ENCODE measurements around the gene ZFAND4.

Gene ZFAND4

GRCh38 chr10:45647118-45647517 is 25.5 kb downstream of the ZFAND4 start:
- no peak for DNase-seq (ENCODE audit: low read depth)
- no peak for TF ChIP-seq CTCF (IDR thresholded peaks at IDR 0.05; ENCODE audit: low read depth, low read length, missing control alignments)
- in situ Hi-C loops (cut with HindIII; ENCODE audit: low sequenced_read_pairs) = no loop called here
- H3K4me3 ChIP-seq (ENCODE audit: low read depth, low read length) = no peak overlapping the region

GRCh38 chr10:45646384-45647050 is 26.1 kb downstream of the ZFAND4 start:
- DNase-seq (ENCODE audit: low read depth) = no peak
- TF ChIP-seq CTCF (IDR thresholded peaks at IDR 0.05; ENCODE audit: low read depth, low read length, missing control alignments) = no peak
- H3K4me3 ChIP-seq (ENCODE audit: low read depth, low read length) = no peak overlapping the region
- in situ Hi-C loops (cut with HindIII; ENCODE audit: low sequenced_read_pairs) = no loop called here

GRCh38 chr10:45644527-45644926 is 28.0 kb downstream of the ZFAND4 start:
- DNase-seq (ENCODE audit: low read depth) = no peak
- TF ChIP-seq CTCF (IDR thresholded peaks at IDR 0.05; ENCODE audit: low read depth, low read length, missing control alignments) = no peak
- no peak overlapping the region for H3K4me3 ChIP-seq (ENCODE audit: low read depth, low read length)
- in situ Hi-C loops (cut with HindIII; ENCODE audit: low sequenced_read_pairs) = no loop called here

- in situ Hi-C loops (cut with HindIII; ENCODE audit: low sequenced_read_pairs) = no loop called here
- no peak overlapping the region for H3K4me3 ChIP-seq (ENCODE audit: low read depth, low read length)
- DNase-seq (ENCODE audit: low read depth) = no peak
- TF ChIP-seq CTCF (IDR thresholded peaks at IDR 0.05; ENCODE audit: low read depth, low read length, missing control alignments) = no peak
These were observed 31.6 kb downstream of the ZFAND4 start for GRCh38 chr10:45640941-45641340.

- H3K4me3 ChIP-seq (ENCODE audit: low read depth, low read length) = no peak overlapping the region
- in situ Hi-C loops (cut with HindIII; ENCODE audit: low sequenced_read_pairs) = no loop called here
- no peak for TF ChIP-seq CTCF (IDR thresholded peaks at IDR 0.05; ENCODE audit: low read depth, low read length, missing control alignments)
- DNase-seq (ENCODE audit: low read depth) = no peak
These were observed 32.5 kb downstream of the ZFAND4 start for GRCh38 chr10:45640049-45640448.

- no peak overlapping the region for H3K4me3 ChIP-seq (ENCODE audit: low read depth, low read length)
- DNase-seq (ENCODE audit: low read depth) = no peak
- TF ChIP-seq CTCF (IDR thresholded peaks at IDR 0.05; ENCODE audit: low read depth, low read length, missing control alignments) = no peak
- in situ Hi-C loops (cut with HindIII; ENCODE audit: low sequenced_read_pairs) = no loop called here
These were observed 45.0 kb downstream of the ZFAND4 start for GRCh38 chr10:45627412-45628048.
